Endothelial cell (in vitro differentiated cells): Measurements from ENCODE around the gene RAB31. TPM values are rescaled to one million over a fixed set of nuclear protein-coding genes. Genes with fewer than 3 reads are reported as not detected.

Experiments
- DNase-seq: peaks from one replicate; pipeline ENCODE4 v3.0.0; 2021; ENCODE audit warnings: low spot score
- H3K27ac Mint-ChIP-seq: one replicate; pipeline ENCODE4 v1.8.0; 2021; ENCODE audit warnings: mixed read lengths, inconsistent platforms; ENCODE audit not compliant: unreplicated experiment
- H3K27me3 Mint-ChIP-seq: one replicate; pipeline ENCODE4 v1.8.0; 2021; ENCODE audit warnings: mild to moderate bottlenecking, moderate library complexity, mixed read lengths, inconsistent platforms; ENCODE audit not compliant: unreplicated experiment
- H3K36me3 Mint-ChIP-seq: one replicate; pipeline ENCODE4 v1.8.0; 2021; ENCODE audit warnings: mild to moderate bottlenecking, low read depth, mixed read lengths, inconsistent platforms; ENCODE audit not compliant: unreplicated experiment
- H3K4me1 Mint-ChIP-seq: one replicate; pipeline ENCODE4 v1.8.0; 2021; ENCODE audit warnings: mild to moderate bottlenecking, mixed read lengths, inconsistent platforms; ENCODE audit not compliant: unreplicated experiment
- H3K4me3 Mint-ChIP-seq: one replicate; pipeline ENCODE4 v1.8.0; 2021; ENCODE audit warnings: mild to moderate bottlenecking, mixed read lengths, inconsistent platforms; ENCODE audit not compliant: unreplicated experiment
- H3K9me3 Mint-ChIP-seq: one replicate; pipeline ENCODE4 v1.8.0; 2021; ENCODE audit warnings: mixed read lengths, inconsistent platforms; ENCODE audit not compliant: unreplicated experiment
- CTCF ChIP-seq: fragments of 200-600 bp; sonication (generic); IDR thresholded peaks from one replicate; pipeline ENCODE4 v1.5.0; 2021; ENCODE audit warnings: antibody characterized with exemption; ENCODE audit not compliant: unreplicated experiment
- total RNA-seq: library from RNA; stranded (reverse); fragmentation: NEBNext Ultra II Directional; extraction: Animal tissue kit (Norgen Biotek cat#: 25700); gene quantifications from one replicate; pipeline ENCODE4 v1.2.1, GENCODE V29; 2021; ENCODE audit not compliant: unreplicated experiment

RAB31 gene
- total RNA-seq, 1 donor from 2014 or later, result 88.8 TPM

GRCh38 chr18:9746958-9747357 lies 38.9 kb downstream of the RAB31 start:
- Mint-ChIP-seq H3K27me3 (peaks cover 4% of the 10 kb centered on the region), H3K4me3 (no peak overlapping the region), H3K36me3 (no peaks in the 10 kb centered on the region), H3K27ac (no peak overlapping the region), H3K4me1 (peaks cover 42% of the 10 kb centered on the region), H3K9me3 (no peaks in the 10 kb centered on the region)
- TF ChIP-seq CTCF, result no peak
- no peak for DNase-seq

GRCh38 chr18:9749611-9750010 lies 41.5 kb downstream of the RAB31 start:
- no peaks in the 10 kb centered on the region for H3K27me3 Mint-ChIP-seq
- H3K9me3 Mint-ChIP-seq, result no peaks in the 10 kb centered on the region
- no peak for TF ChIP-seq CTCF
- no peak overlapping the region for H3K27ac Mint-ChIP-seq
- H3K4me1 Mint-ChIP-seq, result peaks cover 22% of the 10 kb centered on the region
- no peaks in the 10 kb centered on the region for H3K36me3 Mint-ChIP-seq
- DNase-seq, result no peak
- H3K4me3 Mint-ChIP-seq, result no peak overlapping the region

GRCh38 chr18:9750112-9750511 lies 42.0 kb downstream of the RAB31 start:
- H3K27me3 Mint-ChIP-seq, result no peaks in the 10 kb centered on the region
- peaks cover 20% of the 10 kb centered on the region for H3K4me1 Mint-ChIP-seq
- H3K27ac Mint-ChIP-seq, result no peak overlapping the region
- no peak overlapping the region for H3K4me3 Mint-ChIP-seq
- DNase-seq, result no peak
- TF ChIP-seq CTCF, result no peak
- H3K36me3 Mint-ChIP-seq, result no peaks in the 10 kb centered on the region
- H3K9me3 Mint-ChIP-seq, result no peaks in the 10 kb centered on the region

- Mint-ChIP-seq H3K4me1 (peaks cover 22% of the 10 kb centered on the region), H3K36me3 (no peaks in the 10 kb centered on the region), H3K4me3 (no peak overlapping the region), H3K27ac (no peak overlapping the region), H3K9me3 (no peaks in the 10 kb centered on the region), H3K27me3 (no peaks in the 10 kb centered on the region)
- no peak for DNase-seq
- no peak for TF ChIP-seq CTCF
Observed at GRCh38 chr18:9750606-9751304, 42.7 kb downstream of the RAB31 start.

- Mint-ChIP-seq H3K36me3 (no peaks in the 10 kb centered on the region), H3K27ac (no peak overlapping the region), H3K27me3 (no peaks in the 10 kb centered on the region), H3K4me1 (peaks cover 26% of the 10 kb centered on the region), H3K4me3 (no peak overlapping the region), H3K9me3 (no peaks in the 10 kb centered on the region)
- TF ChIP-seq CTCF, result no peak
- DNase-seq, result no peak
Observed at GRCh38 chr18:9751371-9752031, 43.4 kb downstream of the RAB31 start.
